Endothelial cell (in vitro differentiated cells): ENCODE results near the gene TRPM1. TPM values are rescaled to one million over a fixed set of nuclear protein-coding genes. Genes with fewer than 3 reads are reported as not detected.

Experiments
- DNase-seq: peaks from one replicate; pipeline ENCODE4 v3.0.0; 2021; ENCODE audit warnings: low spot score
- H3K27ac Mint-ChIP-seq: one replicate; pipeline ENCODE4 v1.8.0; 2021; ENCODE audit warnings: mixed read lengths, inconsistent platforms; ENCODE audit not compliant: unreplicated experiment
- H3K27me3 Mint-ChIP-seq: one replicate; pipeline ENCODE4 v1.8.0; 2021; ENCODE audit warnings: mild to moderate bottlenecking, moderate library complexity, mixed read lengths, inconsistent platforms; ENCODE audit not compliant: unreplicated experiment
- H3K36me3 Mint-ChIP-seq: one replicate; pipeline ENCODE4 v1.8.0; 2021; ENCODE audit warnings: mild to moderate bottlenecking, low read depth, mixed read lengths, inconsistent platforms; ENCODE audit not compliant: unreplicated experiment
- H3K4me1 Mint-ChIP-seq: one replicate; pipeline ENCODE4 v1.8.0; 2021; ENCODE audit warnings: mild to moderate bottlenecking, mixed read lengths, inconsistent platforms; ENCODE audit not compliant: unreplicated experiment
- H3K4me3 Mint-ChIP-seq: one replicate; pipeline ENCODE4 v1.8.0; 2021; ENCODE audit warnings: mild to moderate bottlenecking, mixed read lengths, inconsistent platforms; ENCODE audit not compliant: unreplicated experiment
- H3K9me3 Mint-ChIP-seq: one replicate; pipeline ENCODE4 v1.8.0; 2021; ENCODE audit warnings: mixed read lengths, inconsistent platforms; ENCODE audit not compliant: unreplicated experiment
- CTCF ChIP-seq: fragments of 200-600 bp; sonication (generic); IDR thresholded peaks from one replicate; pipeline ENCODE4 v1.5.0; 2021; ENCODE audit warnings: antibody characterized with exemption; ENCODE audit not compliant: unreplicated experiment
- total RNA-seq: library from RNA; stranded (reverse); fragmentation: NEBNext Ultra II Directional; extraction: Animal tissue kit (Norgen Biotek cat#: 25700); gene quantifications from one replicate; pipeline ENCODE4 v1.2.1, GENCODE V29; 2021; ENCODE audit not compliant: unreplicated experiment

The TRPM1 gene
- total RNA-seq, 1 donor from 2014 or later = not detected

- no peak overlapping the region for H3K4me3 Mint-ChIP-seq
- no peak for TF ChIP-seq CTCF
- no peaks in the 10 kb centered on the region for H3K27me3 Mint-ChIP-seq
- no peaks in the 10 kb centered on the region for H3K9me3 Mint-ChIP-seq
- peaks cover 7% of the 10 kb centered on the region for H3K4me1 Mint-ChIP-seq
- H3K27ac Mint-ChIP-seq = no peak overlapping the region
- no peak for DNase-seq
- H3K36me3 Mint-ChIP-seq = no peaks in the 10 kb centered on the region
These were observed 84.2 kb downstream of the TRPM1 start for GRCh38 chr15:31017311-31017710.

- Mint-ChIP-seq H3K27ac (no peak overlapping the region), H3K27me3 (no peaks in the 10 kb centered on the region), H3K9me3 (no peaks in the 10 kb centered on the region), H3K36me3 (no peaks in the 10 kb centered on the region), H3K4me1 (peaks cover 7% of the 10 kb centered on the region), H3K4me3 (no peak overlapping the region)
- no peak for DNase-seq
- no peak for TF ChIP-seq CTCF
These were observed 85.0 kb downstream of the TRPM1 start for GRCh38 chr15:31016446-31016915.

GRCh38 chr15:31014608-31014925 is 87.0 kb downstream of the TRPM1 start:
- Mint-ChIP-seq H3K27ac (no peak overlapping the region), H3K4me1 (peaks cover 7% of the 10 kb centered on the region), H3K4me3 (no peak overlapping the region), H3K36me3 (no peaks in the 10 kb centered on the region), H3K27me3 (no peaks in the 10 kb centered on the region), H3K9me3 (no peaks in the 10 kb centered on the region)
- no peak for DNase-seq
- no peak for TF ChIP-seq CTCF

- TF ChIP-seq CTCF = no peak
- Mint-ChIP-seq H3K27me3 (no peaks in the 10 kb centered on the region), H3K9me3 (no peaks in the 10 kb centered on the region), H3K4me1 (peaks cover 7% of the 10 kb centered on the region), H3K4me3 (no peak overlapping the region), H3K36me3 (no peaks in the 10 kb centered on the region), H3K27ac (no peak overlapping the region)
- DNase-seq = no peak
These were observed 87.5 kb downstream of the TRPM1 start for GRCh38 chr15:31013863-31014607.

- DNase-seq = no peak
- no peaks in the 10 kb centered on the region for H3K27me3 Mint-ChIP-seq
- H3K4me1 Mint-ChIP-seq = peaks cover 7% of the 10 kb centered on the region
- no peaks in the 10 kb centered on the region for H3K9me3 Mint-ChIP-seq
- no peak overlapping the region for H3K4me3 Mint-ChIP-seq
- H3K36me3 Mint-ChIP-seq = no peaks in the 10 kb centered on the region
- no peak overlapping the region for H3K27ac Mint-ChIP-seq
- no peak for TF ChIP-seq CTCF
These were observed 89.1 kb downstream of the TRPM1 start for GRCh38 chr15:31012455-31012854.
